Left lung (tissue), 10 donors: ENCODE results near the gene FARP2. TPM values are rescaled to one million over a fixed set of nuclear protein-coding genes. Genes with fewer than 3 reads are reported as not detected.
"Not testable (repeated sequence)": the region's sequence is repeated elsewhere in the genome, so short reads cannot be mapped to it uniquely, and the experiment has no call there.

Source experiments
- ATAC-seq: fragments of 200-7000 bp; cut with Tn5 transposase; one replicate; pipeline ENCODE4 v1.9.1; 2020; ENCODE audit warnings: moderate library complexity
- DNase-seq, 4 donors: peaks; one replicate each; pipeline ENCODE4 v3.0.0-alpha.2; 2013 to 2020
- H3K27ac ChIP-seq, 2 donors: fragments of 200-600 bp; sonication (generic) in 1 of 2; one replicate each; pipeline versions ENCODE4 v1.5.0 to v1.8.0; 2020 to 2021
- H3K27me3 ChIP-seq, 2 donors: fragments of 200-600 bp; sonication (generic) in 1 of 2; one replicate each; pipeline versions ENCODE4 v1.5.0 to v1.8.0; 2020 to 2021
- H3K36me3 ChIP-seq, 2 donors: fragments of 200-600 bp; sonication (generic) in 1 of 2; one replicate each; pipeline versions ENCODE4 v1.5.0 to v1.8.0; 2020 to 2021
- H3K4me1 ChIP-seq, 2 donors: fragments of 200-600 bp; one replicate each; pipeline ENCODE4 v1.8.0; 2021
- H3K4me3 ChIP-seq, 2 donors: fragments of 200-600 bp; sonication (generic) in 1 of 2; one replicate each; pipeline versions ENCODE4 v1.5.0 to v1.8.0; 2020 to 2021; ENCODE audit warnings: mild to moderate bottlenecking in 1 of 2
- H3K9me3 ChIP-seq, 2 donors: fragments of 200-600 bp; sonication (generic) in 1 of 2; one replicate each; pipeline versions ENCODE4 v1.5.0 to v1.8.0; 2020 to 2021
- intact Hi-C, 2 donors: fragments of 100-400 bp; cut with DNase I; formaldehyde crosslinking; loops; one replicate each; pipeline versions ENCODE4 v1.11.2 to v1.14.2; 2022
- polyA plus RNA-seq, 6 donors: library from polyadenylated mRNA; unstranded; fragments of 120-200 nt; gene quantifications; one replicate each; pipeline ENCODE4 v1.2.1, GENCODE V29; 2013; ENCODE audit not compliant: insufficient read length in 6 of 6
- total RNA-seq, 2 donors: library from RNA; stranded (reverse); fragmentation: NEBNext Ultra II Directional; extraction: Animal tissue kit (Norgen Biotek cat#: 25700); gene quantifications; one replicate each; pipeline ENCODE4 v1.2.1, GENCODE V29; 2021
- TF ChIP-seq, protein P1 (sequence below), 2 donors: fragments of 200-600 bp; sonication (generic) in 1 of 2; IDR thresholded peaks; one replicate each; pipeline versions ENCODE4 v1.5.0 to v1.8.0; 2021; ENCODE audit warnings: antibody characterized with exemption in 2 of 2
- donor health status: DM: no; HTN: yes; CAD: no.
- donor health status: DM: no; HTN: no; CAD: no.

FARP2 gene
- total and polyA plus RNA-seq, 8 donors, result 32.2 to 54.8 (median 49.9) TPM

DNA sequence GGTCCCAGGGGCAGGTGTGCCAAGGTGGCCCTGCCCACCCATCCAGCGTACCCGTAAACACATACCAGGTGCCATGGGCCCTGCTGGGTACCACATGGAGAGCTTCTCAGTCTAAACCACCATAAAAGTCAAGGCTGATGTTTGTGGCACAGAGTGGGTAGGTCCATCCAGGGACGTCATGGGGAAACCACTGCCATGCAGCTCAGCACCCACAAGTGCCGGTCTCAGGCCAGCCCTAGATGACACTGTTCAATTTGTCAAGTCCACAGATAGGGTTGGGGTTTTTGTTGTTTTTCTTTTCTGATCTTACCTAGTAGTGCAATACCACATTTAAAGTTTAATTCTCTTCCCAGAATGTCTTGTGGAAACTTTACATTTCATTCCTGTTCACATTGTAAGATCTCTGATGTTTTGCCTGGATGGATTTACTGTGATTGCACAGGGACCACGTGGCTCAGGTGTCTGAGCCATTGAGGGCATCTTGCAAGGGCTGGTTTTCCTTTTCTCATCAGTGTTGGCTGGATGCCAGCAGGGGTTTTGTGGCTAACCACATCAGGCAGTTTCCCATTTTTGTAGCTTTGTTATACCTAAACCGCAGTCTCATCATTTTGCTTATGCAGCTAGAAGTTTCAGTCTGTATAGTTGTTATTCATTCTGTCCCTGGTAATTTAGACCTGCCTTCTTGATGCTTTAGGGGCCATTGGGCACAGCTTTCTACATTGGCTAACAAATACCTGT, 87.6 kb downstream of the FARP2 start:
- Histone ChIP-seq H3K36me3 (peaks cover 0 to 55% of the 10 kb centered on the region in 2 donors), H3K9me3 (no peaks in the 10 kb centered on the region), H3K4me3 (no peak overlapping the region), H3K27ac (no peak overlapping the region), H3K27me3 (peaks cover 0 to 44% of the 10 kb centered on the region in 2 donors), H3K4me1 (peaks cover 0 to 5% of the 10 kb centered on the region in 2 donors)
- intact Hi-C loops, result no loop called here
- no peak for ATAC-seq
- TF ChIP-seq, protein P1, sequence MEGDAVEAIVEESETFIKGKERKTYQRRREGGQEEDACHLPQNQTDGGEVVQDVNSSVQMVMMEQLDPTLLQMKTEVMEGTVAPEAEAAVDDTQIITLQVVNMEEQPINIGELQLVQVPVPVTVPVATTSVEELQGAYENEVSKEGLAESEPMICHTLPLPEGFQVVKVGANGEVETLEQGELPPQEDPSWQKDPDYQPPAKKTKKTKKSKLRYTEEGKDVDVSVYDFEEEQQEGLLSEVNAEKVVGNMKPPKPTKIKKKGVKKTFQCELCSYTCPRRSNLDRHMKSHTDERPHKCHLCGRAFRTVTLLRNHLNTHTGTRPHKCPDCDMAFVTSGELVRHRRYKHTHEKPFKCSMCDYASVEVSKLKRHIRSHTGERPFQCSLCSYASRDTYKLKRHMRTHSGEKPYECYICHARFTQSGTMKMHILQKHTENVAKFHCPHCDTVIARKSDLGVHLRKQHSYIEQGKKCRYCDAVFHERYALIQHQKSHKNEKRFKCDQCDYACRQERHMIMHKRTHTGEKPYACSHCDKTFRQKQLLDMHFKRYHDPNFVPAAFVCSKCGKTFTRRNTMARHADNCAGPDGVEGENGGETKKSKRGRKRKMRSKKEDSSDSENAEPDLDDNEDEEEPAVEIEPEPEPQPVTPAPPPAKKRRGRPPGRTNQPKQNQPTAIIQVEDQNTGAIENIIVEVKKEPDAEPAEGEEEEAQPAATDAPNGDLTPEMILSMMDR (IDR thresholded peaks at IDR 0.05), result no peak
- DNase-seq, result peak in 1 of 4 donors; percentile 49

DNA sequence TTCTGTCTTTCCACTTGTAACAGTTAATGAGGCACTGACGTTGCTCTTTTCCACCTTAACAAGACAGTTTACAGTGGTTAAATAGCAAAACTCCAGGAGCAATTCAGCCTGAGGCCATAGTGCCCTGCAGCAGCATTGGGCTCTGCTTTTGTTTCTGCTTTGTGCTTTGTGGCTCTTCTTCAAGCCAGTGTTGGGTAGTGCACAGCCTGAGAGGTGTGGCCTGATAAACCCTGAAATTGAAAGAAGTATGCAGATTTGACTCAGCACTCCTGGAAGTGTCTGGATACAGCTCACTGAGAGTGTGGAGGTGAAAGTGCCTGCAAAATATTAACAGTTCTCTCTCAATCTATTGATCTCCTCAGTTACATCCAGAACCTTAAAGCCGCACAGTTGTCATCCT, 89.3 kb downstream of the FARP2 start:
- H3K36me3 ChIP-seq, result peaks cover 0 to 40% of the 10 kb centered on the region in 2 donors
- H3K4me3 ChIP-seq, result no peak overlapping the region
- intact Hi-C loops, result no loop called here
- peaks cover 0 to 5% of the 10 kb centered on the region in 2 donors for H3K4me1 ChIP-seq
- TF ChIP-seq, protein P1 (IDR thresholded peaks at IDR 0.05), result no peak
- H3K27me3 ChIP-seq, result peaks cover 0 to 62% of the 10 kb centered on the region in 2 donors
- H3K9me3 ChIP-seq, result no peaks in the 10 kb centered on the region
- DNase-seq (no peak), ATAC-seq (no peak)
- no peak overlapping the region for H3K27ac ChIP-seq

DNA sequence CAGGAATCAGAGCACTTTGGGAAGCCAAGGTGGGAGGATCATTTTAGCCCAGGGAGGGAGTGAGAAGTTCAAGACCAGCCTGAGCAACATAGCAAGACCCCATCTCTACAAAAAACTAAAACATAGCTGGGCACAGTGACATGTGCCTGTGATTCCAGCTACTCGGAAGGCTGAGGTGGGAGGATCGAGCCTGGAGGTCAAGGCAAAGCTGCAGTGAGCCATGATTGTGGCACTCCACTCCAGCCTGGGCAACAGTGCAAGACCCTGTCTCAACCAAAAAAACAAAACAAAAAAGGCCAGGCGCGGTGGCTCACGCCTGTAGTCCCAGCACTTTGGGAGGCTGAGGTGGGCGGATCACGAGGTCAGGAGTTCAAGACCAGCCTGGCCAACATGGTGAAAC, 94.0 kb downstream of the FARP2 start:
- ATAC-seq, H3K4me3 ChIP-seq, H3K4me1 ChIP-seq, H3K27ac ChIP-seq, intact Hi-C loops, H3K36me3 ChIP-seq, DNase-seq, H3K9me3 ChIP-seq: not testable (repeated sequence)
- H3K27me3 ChIP-seq, result peaks cover 0 to 83% of the 10 kb centered on the region in 2 donors

DNA sequence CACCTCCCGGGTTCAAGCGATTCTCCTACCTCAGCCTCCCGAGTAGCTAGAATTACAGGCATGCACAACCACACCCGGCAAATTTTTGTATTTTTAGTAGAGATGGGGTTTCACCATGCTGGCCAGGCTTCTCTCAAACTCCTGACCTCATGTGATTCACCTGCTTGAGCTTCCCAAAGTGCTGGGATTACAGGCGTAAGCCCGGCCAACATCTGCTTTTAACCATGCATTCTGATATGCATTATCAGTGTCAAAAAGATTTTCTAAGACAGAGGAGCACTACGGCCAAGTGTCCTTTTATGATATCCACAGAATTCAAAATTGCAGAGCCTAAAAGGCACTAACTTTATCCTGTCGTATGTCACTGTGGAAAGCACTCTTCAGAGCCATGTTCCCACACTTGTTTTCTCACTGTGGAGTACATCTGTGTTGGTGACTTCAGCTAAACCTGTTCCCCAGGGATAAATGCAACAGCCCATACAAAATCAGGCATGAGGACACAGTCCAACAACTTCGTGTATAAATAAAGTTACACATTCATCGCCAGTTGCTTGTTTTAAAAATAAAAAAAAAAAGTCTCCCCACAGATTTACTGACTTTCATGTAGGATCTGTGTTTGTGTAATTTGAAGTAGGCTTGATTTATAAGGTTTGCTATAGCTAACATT, 95.9 kb downstream of the FARP2 start:
- Histone ChIP-seq H3K9me3 (no peaks in the 10 kb centered on the region), H3K36me3 (no peaks in the 10 kb centered on the region), H3K27ac (no peak overlapping the region), H3K4me3 (no peak overlapping the region), H3K4me1 (no peaks in the 10 kb centered on the region), H3K27me3 (peaks cover 0 to 80% of the 10 kb centered on the region in 2 donors)
- TF ChIP-seq, protein P1 (IDR thresholded peaks at IDR 0.05), result no peak
- ATAC-seq, result no peak
- intact Hi-C loops, result no loop called here
- DNase-seq, result no peak

DNA sequence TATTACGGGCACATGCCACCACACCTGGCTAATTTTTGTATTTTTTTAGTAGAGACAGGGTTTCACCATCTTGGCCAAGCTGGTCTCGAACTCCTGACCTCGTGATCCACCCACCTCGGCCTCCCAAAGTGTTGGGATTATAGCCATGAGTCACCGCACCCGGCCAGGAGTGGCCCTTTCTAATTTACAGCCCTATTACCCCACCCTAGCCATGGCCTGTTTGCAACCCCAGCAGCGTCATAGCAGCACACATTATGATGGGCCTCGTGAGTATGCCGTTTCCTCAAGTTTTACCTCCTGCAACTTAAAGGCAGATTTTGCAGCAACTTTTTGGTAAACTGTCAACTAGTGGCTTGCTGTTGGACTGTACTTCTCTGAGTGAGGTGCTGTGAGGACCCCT, 97.8 kb downstream of the FARP2 start:
- DNase-seq, H3K4me1 ChIP-seq, H3K9me3 ChIP-seq, H3K27ac ChIP-seq, H3K36me3 ChIP-seq, ATAC-seq, H3K4me3 ChIP-seq, intact Hi-C loops: not testable (repeated sequence)
- peaks cover 0 to 62% of the 10 kb centered on the region in 2 donors for H3K27me3 ChIP-seq

DNA sequence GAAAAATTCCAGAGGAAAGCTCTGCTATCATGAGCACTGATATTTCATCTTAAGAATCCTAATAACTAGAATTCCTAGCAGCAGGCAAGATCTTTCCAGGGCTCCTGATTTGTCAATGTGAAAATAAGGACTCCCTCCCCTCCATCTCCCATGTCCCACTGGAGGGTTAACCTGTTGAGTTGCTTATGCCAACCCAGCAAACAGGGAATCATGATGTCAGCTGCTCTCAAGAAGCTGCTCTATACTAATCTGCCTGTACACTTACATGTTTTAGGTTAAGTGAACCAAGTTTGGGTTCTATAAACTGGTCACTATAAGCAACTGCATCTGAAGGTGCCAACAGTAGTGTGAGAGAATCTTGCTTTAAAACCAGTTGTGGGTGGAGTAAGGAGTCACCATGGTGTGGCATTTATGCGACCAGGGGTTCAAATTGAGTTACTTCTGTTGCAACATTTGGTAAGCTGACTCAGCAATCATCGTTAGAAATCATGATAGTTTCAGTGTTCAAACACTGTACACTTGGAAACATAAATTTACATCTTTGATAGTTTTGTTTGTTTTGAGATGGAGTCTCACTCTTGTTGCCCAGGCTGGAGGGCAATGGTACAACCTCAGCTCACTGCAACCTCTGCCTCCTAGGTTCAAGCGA, 98.9 kb downstream of the FARP2 start:
- TF ChIP-seq, protein P1 (IDR thresholded peaks at IDR 0.05), result no peak
- Histone ChIP-seq H3K27me3 (peaks cover 0 to 52% of the 10 kb centered on the region in 2 donors), H3K9me3 (no peaks in the 10 kb centered on the region), H3K4me1 (no peaks in the 10 kb centered on the region), H3K36me3 (no peaks in the 10 kb centered on the region), H3K4me3 (no peak overlapping the region), H3K27ac (no peak overlapping the region)
- DNase-seq, result no peak
- ATAC-seq, result no peak
- intact Hi-C loops, result no loop called here
